Neuronal stem cell (in vitro differentiated cells): ENCODE measurements around the gene LEMD2.
A peak's percentile ranks its signal among the peaks of the same experiment; 100 is the strongest.

Experiments
- DNase-seq: peaks from one replicate; pipeline ENCODE4 v3.0.0-alpha.2; 2013; ENCODE audit warnings: low spot score
- H2AFZ ChIP-seq: one replicate; pipeline ENCODE4 v1.6.1; 2013; ENCODE audit warnings: mild to moderate bottlenecking, low read length, inconsistent platforms
- H2AK5ac ChIP-seq: 2 replicates; pipeline ENCODE4 v1.6.1; 2013; ENCODE audit warnings: low read depth, mild to moderate bottlenecking, inconsistent platforms, low read length, moderate library complexity, mixed read lengths
- H2BK120ac ChIP-seq: 2 replicates; pipeline ENCODE4 v1.6.1; 2013; ENCODE audit warnings: low read depth, mild to moderate bottlenecking, inconsistent platforms, low read length, moderate library complexity, mixed read lengths
- H2BK12ac ChIP-seq: one replicate; pipeline ENCODE4 v1.6.1; 2013; ENCODE audit warnings: low read length, inconsistent platforms
- H2BK15ac ChIP-seq: 2 replicates; pipeline ENCODE4 v1.6.1; 2013; ENCODE audit warnings: mild to moderate bottlenecking, low read length, inconsistent platforms, mixed read lengths
- H2BK5ac ChIP-seq: one replicate; pipeline ENCODE4 v1.6.1; 2013; ENCODE audit warnings: inconsistent platforms, mild to moderate bottlenecking, low read length, moderate library complexity
- H3K14ac ChIP-seq: one replicate; pipeline ENCODE4 v1.6.1; 2013; ENCODE audit warnings: low read length, inconsistent platforms
- H3K18ac ChIP-seq: 2 replicates; pipeline ENCODE4 v1.6.1; 2013; ENCODE audit warnings: low read length, inconsistent platforms
- H3K23ac ChIP-seq: 2 replicates; pipeline ENCODE4 v1.6.1; 2013; ENCODE audit warnings: low read depth, mild to moderate bottlenecking, mixed read lengths, low read length, inconsistent platforms; ENCODE audit not compliant: poor library complexity
- H3K27ac ChIP-seq: replicated peaks from 3 replicates; pipeline ENCODE4 v1.5.1; 2013; ENCODE audit warnings: low read length, inconsistent platforms
- H3K27me3 ChIP-seq, 3 experiments: 2 replicates each; pipeline ENCODE4 v1.6.1; 2013; ENCODE audit warnings: low read length in 3 of 3, mild to moderate bottlenecking in 2 of 3, inconsistent platforms in 1 of 3, low read depth in 1 of 3, mixed read lengths in 1 of 3, moderate library complexity in 1 of 3; ENCODE audit not compliant: control insufficient read depth in 3 of 3, insufficient read depth in 3 of 3
- H3K36me3 ChIP-seq, 2 donors: replicated peaks in 1 of 2; 2 replicates each; pipeline ENCODE4 v1.6.1; 2013; ENCODE audit warnings: low read length in 2 of 2; ENCODE audit not compliant: control insufficient read depth in 2 of 2, insufficient read depth in 2 of 2
- H3K4ac ChIP-seq: 2 replicates; pipeline ENCODE4 v1.6.1; 2013; ENCODE audit warnings: inconsistent platforms, mild to moderate bottlenecking, low read length, moderate library complexity
- H3K4me1 ChIP-seq, 2 donors: 1 replicate in 1 of 2; 2 replicates in 1 of 2; pipeline ENCODE4 v1.6.1; 2013; ENCODE audit warnings: low read length in 2 of 2, low read depth in 1 of 2; ENCODE audit not compliant: control insufficient read depth in 2 of 2, insufficient read depth in 1 of 2
- H3K4me2 ChIP-seq: one replicate; pipeline ENCODE4 v1.6.1; 2013; ENCODE audit warnings: mild to moderate bottlenecking, low read length, inconsistent platforms; ENCODE audit not compliant: insufficient read depth, poor library complexity, severe bottlenecking
- H3K4me3 ChIP-seq, 2 donors: 2 replicates each; pipeline ENCODE4 v1.5.1; 2013; ENCODE audit warnings: low read length in 2 of 2, mild to moderate bottlenecking in 2 of 2, inconsistent platforms in 1 of 2, moderate library complexity in 1 of 2
- H3K79me1 ChIP-seq: one replicate; pipeline ENCODE4 v1.6.1; 2013; ENCODE audit warnings: low read depth, mild to moderate bottlenecking, inconsistent platforms, low read length, moderate library complexity
- H3K9ac ChIP-seq: one replicate; pipeline ENCODE4 v1.6.1; 2013; ENCODE audit warnings: mild to moderate bottlenecking, low read depth, low read length, inconsistent platforms; ENCODE audit not compliant: poor library complexity
- H3K9me3 ChIP-seq, 2 donors: replicated peaks in 1 of 2; 2 replicates each; pipeline versions ENCODE3 to v1.6.1; 2013; ENCODE audit warnings: low read length in 2 of 2, mild to moderate bottlenecking in 2 of 2, inconsistent platforms in 1 of 2, low read depth in 1 of 2, mixed read lengths in 1 of 2, moderate library complexity in 1 of 2; ENCODE audit not compliant: control insufficient read depth in 2 of 2, insufficient read depth in 1 of 2
- H4K8ac ChIP-seq: one replicate; pipeline ENCODE4 v1.6.1; 2013; ENCODE audit warnings: low read depth, mild to moderate bottlenecking, inconsistent platforms, low read length, moderate library complexity
- H4K91ac ChIP-seq: one replicate; pipeline ENCODE4 v1.6.1; 2013; ENCODE audit warnings: low read length, low read depth, mild to moderate bottlenecking, inconsistent platforms; ENCODE audit not compliant: poor library complexity
- WGBS, 2 donors: extraction: QIAGEN DNeasy Blood & Tissue Kit; methylation state at CpG; one replicate each; pipeline ENCODE4 v1.1.7; 2013; ENCODE audit warnings: missing lambda C conversion rate in 2 of 2, mixed read lengths in 1 of 2; ENCODE audit not compliant: insufficient read length in 2 of 2, insufficient replicate concordance in 1 of 2; ENCODE audit errors: extremely low coverage in 2 of 2; 5-methylcytosine and 5-hydroxymethylcytosine counted together

The LEMD2 gene

GRCh38 chr6:33732385-33732784 is 56.5 kb downstream of the LEMD2 start:
- Histone ChIP-seq H3K4me3 (no peak overlapping the region), H3K27me3 (peaks cover 0 to 16% (median 0%) of the 10 kb centered on the region in 3 experiments), H4K91ac (peak overlapping the region; percentile 67), H2BK5ac (no peak overlapping the region), H3K9me3 (no peaks in the 10 kb centered on the region), H3K4ac (no peak overlapping the region), H3K18ac (no peak overlapping the region), H2BK12ac (no peak overlapping the region), H2BK120ac (no peak overlapping the region), H3K23ac (no peak overlapping the region), H3K4me1 (peaks cover 0 to 5% of the 10 kb centered on the region in 2 donors), H4K8ac (no peak overlapping the region), H2AK5ac (no peak overlapping the region), H3K27ac (no peak overlapping the region), H2AFZ (no peak overlapping the region), H3K14ac (no peak overlapping the region), H2BK15ac (no peak overlapping the region), H3K36me3 (no peaks in the 10 kb centered on the region), H3K4me2 (no peak overlapping the region), H3K79me1 (no peaks in the 10 kb centered on the region), H3K9ac (no peak overlapping the region)
- no peak for DNase-seq
- whole genome bisulfite sequencing, 2 donors: no CpG with 5 or more reads among the region's 6 CpGs

GRCh38 chr6:33731751-33732282 is 57.1 kb downstream of the LEMD2 start:
- H3K9me3 ChIP-seq: no peaks in the 10 kb centered on the region
- no peak overlapping the region for H2BK5ac ChIP-seq
- no peak overlapping the region for H2BK120ac ChIP-seq
- H2AFZ ChIP-seq: no peak overlapping the region
- H3K9ac ChIP-seq: no peak overlapping the region
- no peak overlapping the region for H3K27ac ChIP-seq
- no peak overlapping the region for H2BK15ac ChIP-seq
- peak overlapping the region; percentile 5 for H3K23ac ChIP-seq
- no peaks in the 10 kb centered on the region for H3K79me1 ChIP-seq
- whole genome bisulfite sequencing, 2 donors: no CpG with 5 or more reads among the region's 9 CpGs
- H3K4me3 ChIP-seq: no peak overlapping the region
- H3K18ac ChIP-seq: peak overlapping the region; percentile 55
- DNase-seq: no peak
- H3K4ac ChIP-seq: no peak overlapping the region
- H4K8ac ChIP-seq: no peak overlapping the region
- H4K91ac ChIP-seq: no peak overlapping the region
- no peak overlapping the region for H3K14ac ChIP-seq
- peaks cover 0 to 19% (median 0%) of the 10 kb centered on the region in 3 experiments for H3K27me3 ChIP-seq
- H2AK5ac ChIP-seq: no peak overlapping the region
- peaks cover 0 to 5% of the 10 kb centered on the region in 2 donors for H3K4me1 ChIP-seq
- H3K36me3 ChIP-seq: no peaks in the 10 kb centered on the region
- no peak overlapping the region for H3K4me2 ChIP-seq
- no peak overlapping the region for H2BK12ac ChIP-seq

- Histone ChIP-seq H2AK5ac (no peak overlapping the region), H2BK120ac (no peak overlapping the region), H3K27me3 (peaks cover 0 to 19% (median 0%) of the 10 kb centered on the region in 3 experiments), H3K18ac (no peak overlapping the region), H3K27ac (no peak overlapping the region), H4K8ac (no peak overlapping the region), H2BK5ac (no peak overlapping the region), H3K36me3 (no peaks in the 10 kb centered on the region), H4K91ac (no peak overlapping the region), H3K79me1 (no peaks in the 10 kb centered on the region), H3K14ac (no peak overlapping the region), H2BK12ac (no peak overlapping the region), H3K4me3 (no peak overlapping the region), H2BK15ac (no peak overlapping the region), H3K23ac (no peak overlapping the region), H3K4me2 (no peak overlapping the region), H3K4ac (no peak overlapping the region), H2AFZ (no peak overlapping the region), H3K4me1 (peaks cover 0 to 5% of the 10 kb centered on the region in 2 donors), H3K9ac (no peak overlapping the region), H3K9me3 (no peaks in the 10 kb centered on the region)
- no CpG with 5 or more reads among the region's 7 CpGs for WGBS, 2 donors
- no peak for DNase-seq
Measured at GRCh38 chr6:33731035-33731434, 57.9 kb downstream of the LEMD2 start.

- no peak overlapping the region for H4K8ac ChIP-seq
- H3K9me3 ChIP-seq: no peaks in the 10 kb centered on the region
- no peak overlapping the region for H2AFZ ChIP-seq
- H3K27me3 ChIP-seq: peaks cover 0 to 19% (median 0%) of the 10 kb centered on the region in 3 experiments
- peaks cover 0 to 5% of the 10 kb centered on the region in 2 donors for H3K4me1 ChIP-seq
- H2AK5ac ChIP-seq: no peak overlapping the region
- no peak overlapping the region for H3K14ac ChIP-seq
- H3K9ac ChIP-seq: no peak overlapping the region
- H3K27ac ChIP-seq: no peak overlapping the region
- H3K79me1 ChIP-seq: no peaks in the 10 kb centered on the region
- no peak overlapping the region for H2BK12ac ChIP-seq
- no peak for DNase-seq
- peak overlapping the region; percentile 41 for H3K18ac ChIP-seq
- H2BK120ac ChIP-seq: no peak overlapping the region
- WGBS, 2 donors: no CpG with 5 or more reads among the region's 10 CpGs
- no peak overlapping the region for H3K4me3 ChIP-seq
- H3K4me2 ChIP-seq: no peak overlapping the region
- no peaks in the 10 kb centered on the region for H3K36me3 ChIP-seq
- no peak overlapping the region for H3K23ac ChIP-seq
- H4K91ac ChIP-seq: no peak overlapping the region
- H2BK15ac ChIP-seq: no peak overlapping the region
- H2BK5ac ChIP-seq: no peak overlapping the region
- no peak overlapping the region for H3K4ac ChIP-seq
Measured at GRCh38 chr6:33730611-33731010, 58.3 kb downstream of the LEMD2 start.
